M059J (cell line): ENCODE measurements around the gene CA4. TPM values are rescaled to one million over a fixed set of nuclear protein-coding genes. Genes with fewer than 3 reads are reported as not detected.
"Not testable (repeated sequence)": the region's sequence is repeated elsewhere in the genome, so short reads cannot be mapped to it uniquely, and the experiment has no call there.

Experiments
- DNase-seq: peaks from one replicate; pipeline ENCODE4 v3.0.0-alpha.2; 2012; ENCODE audit warnings: low read depth
- total RNA-seq: library from RNA; depleted of rRNA; stranded (reverse); fragments of >200 nt; shearing (Covaris generic); gene quantifications from 2 replicates; pipeline ENCODE4 v1.2.3, GENCODE V29; 2014; rRNA removed

Gene CA4
- total RNA-seq, 1 experiment from 2014 or later: not detected

- DNase-seq: no peak
These were observed 21.9 kb downstream of the CA4 start for GRCh38 chr17:60171753-60172079.

DNA sequence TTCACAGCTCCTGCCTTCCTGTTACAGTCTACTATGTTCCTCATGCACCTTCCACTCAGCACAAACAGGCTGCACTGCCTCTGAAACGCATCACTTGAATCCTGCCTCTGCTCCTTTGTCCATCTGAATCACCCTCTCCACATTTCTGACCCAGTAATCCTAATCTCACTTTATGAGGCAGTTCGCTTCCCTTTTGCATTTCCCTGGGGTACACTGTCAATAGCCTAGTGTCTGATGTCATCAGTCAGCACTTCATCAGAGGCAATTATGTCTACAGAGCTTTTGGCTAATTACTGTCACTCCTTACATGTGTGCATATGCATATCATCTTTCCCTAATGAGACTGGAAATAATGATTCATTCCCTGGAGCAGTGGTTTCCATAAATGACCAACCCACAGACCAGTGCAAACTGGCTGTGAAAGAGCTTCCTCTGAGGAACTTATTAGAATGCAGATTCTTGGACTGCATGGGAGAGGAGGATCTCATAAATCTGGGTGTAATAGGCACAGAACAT lies 23.6 kb downstream of the CA4 start:
- peak; percentile 71 for DNase-seq

DNA sequence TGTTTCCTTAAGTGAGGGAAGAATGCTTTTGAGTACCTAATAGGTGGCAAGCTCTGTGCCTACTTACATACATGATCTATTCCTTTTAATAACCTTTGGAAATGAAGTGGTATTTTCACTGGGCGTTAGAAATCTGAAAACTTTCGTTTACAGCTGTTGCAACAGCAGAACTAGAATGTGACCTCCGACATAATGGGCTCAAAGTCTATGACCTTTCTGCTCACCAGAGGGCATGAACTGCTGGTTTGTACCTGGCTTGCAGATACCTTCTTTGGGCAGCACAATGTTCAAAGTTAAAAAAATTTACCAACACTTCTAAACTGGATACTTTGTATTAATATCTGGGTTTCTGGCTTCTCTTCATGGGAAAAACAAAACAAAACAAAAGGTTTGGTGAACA lies 24.3 kb downstream of the CA4 start:
- no peak for DNase-seq

GRCh38 chr17:60174767-60175166 lies 25.0 kb downstream of the CA4 start:
- peak; percentile 22 for DNase-seq

DNA sequence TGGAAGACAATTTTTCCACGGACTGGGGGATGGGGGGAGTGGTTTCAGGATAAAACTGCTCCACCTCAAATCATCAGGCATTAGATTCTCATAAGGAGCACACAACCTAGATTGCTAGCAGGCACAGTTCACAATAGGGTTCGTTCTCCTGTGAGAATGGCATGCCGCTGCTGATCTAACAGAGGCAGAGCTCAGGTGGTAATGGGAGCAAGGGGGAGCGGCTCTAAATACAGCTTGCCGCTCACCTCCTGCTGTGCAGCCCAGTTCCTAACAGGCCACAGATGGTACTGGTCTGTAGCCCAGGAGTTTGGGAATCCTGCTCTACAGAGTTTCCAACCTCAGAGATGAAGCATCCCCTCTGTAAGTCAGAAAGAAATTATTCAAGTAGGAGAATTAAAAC lies 27.0 kb downstream of the CA4 start:
- DNase-seq: not testable (repeated sequence)

GRCh38 chr17:60178180-60178579 lies 28.4 kb downstream of the CA4 start:
- not testable (repeated sequence) for DNase-seq

DNA sequence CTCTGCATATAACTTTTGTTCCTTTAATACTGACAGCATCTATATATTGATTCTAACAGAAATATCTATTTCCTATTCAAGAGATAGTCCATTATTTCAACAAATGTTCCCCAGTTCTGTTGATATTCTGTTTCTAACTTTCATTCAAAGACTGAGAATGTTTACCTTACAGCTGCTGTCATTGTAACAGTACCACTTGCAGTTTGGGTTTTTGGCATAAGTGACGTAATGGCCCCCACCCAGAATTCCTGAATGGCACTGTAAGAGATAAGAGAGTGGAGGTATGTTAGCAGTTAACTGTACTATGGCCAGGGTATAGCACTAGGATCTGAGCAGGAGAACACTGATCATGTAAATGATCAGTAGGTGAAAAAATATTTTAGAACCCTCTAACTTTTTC lies 30.6 kb downstream of the CA4 start:
- DNase-seq: not testable (repeated sequence)

DNA sequence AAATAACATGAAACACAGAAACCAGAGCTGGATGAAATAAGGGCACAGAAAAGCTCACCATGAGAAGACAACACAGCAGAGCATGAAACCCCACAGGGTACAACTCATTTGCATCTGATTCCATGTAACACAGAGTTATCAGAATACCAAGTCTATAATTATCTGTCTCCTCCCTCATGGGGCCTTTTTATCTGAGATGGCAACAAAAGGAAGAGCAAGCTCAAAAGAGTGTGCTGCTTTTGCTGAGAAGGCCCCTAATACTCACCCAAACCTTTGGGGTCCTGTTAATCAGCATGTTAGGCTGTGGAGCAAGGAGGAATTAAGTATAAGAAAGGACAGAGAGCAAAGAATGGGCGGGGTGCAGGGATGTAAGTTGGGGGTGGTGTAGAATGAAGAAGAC lies 36.6 kb downstream of the CA4 start:
- DNase-seq: not testable (repeated sequence)

DNA sequence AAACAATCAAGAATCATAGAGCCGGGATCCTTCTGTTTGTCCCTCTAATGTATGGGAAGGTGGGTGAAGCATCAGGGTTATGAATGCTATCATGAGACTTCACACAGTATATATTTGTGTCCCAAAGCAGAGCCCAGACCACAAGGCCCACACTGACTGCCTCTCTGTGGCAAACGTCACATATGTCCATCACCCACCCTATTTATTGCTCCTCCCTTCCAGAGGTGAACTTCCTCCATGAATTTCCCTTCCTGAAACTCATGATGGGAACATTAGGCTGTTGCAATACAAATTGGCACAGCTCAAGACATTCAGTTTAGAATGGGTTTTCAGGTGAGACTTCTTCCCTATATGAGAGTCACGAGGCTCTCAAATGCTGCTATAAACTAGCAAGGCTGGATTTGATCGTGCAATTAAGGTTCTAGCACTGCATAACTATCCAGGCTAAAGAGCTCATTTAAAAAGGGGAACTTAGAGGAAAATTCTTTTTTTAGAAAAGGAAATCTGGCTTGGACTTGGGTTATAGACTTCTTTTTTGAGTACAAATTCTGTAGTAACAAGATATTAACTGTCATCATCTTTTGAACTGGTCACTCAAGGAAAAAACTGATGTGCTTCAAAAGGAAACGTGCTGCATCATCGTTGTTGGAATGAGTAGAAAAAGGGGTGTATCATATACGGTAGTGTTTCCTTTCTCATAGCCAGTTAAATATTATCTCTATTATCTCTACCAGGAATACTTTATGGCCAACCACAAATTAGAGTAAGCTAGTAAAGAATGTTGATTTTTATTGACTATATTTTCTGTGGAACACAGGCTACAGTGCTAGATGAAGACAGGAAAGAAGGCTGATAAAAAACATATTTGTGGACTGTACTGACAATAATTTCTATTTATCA lies 37.3 kb downstream of the CA4 start:
- DNase-seq: peak; percentile 70

GRCh38 chr17:60188759-60189158 lies 39.0 kb downstream of the CA4 start:
- DNase-seq: no peak

DNA sequence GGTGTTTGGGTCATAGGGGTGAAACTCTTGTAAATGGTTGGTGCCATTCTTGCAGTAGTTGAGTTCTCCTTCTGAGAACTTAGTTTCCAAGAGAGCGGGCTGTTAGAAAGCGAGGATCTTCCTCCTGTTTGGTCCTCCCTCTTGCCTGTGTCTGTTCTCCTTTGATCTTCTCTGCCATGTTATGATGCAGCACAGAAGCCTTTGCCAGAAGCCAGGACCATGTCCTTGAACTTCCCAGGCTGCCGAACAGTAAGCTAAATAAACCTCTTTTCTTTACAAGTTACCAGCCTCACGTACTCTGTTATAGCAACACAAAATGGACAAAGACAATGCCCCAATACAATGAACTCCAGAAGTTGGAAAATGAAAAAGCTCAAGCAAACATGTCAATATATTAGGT lies 40.3 kb downstream of the CA4 start:
- not testable (repeated sequence) for DNase-seq

DNA sequence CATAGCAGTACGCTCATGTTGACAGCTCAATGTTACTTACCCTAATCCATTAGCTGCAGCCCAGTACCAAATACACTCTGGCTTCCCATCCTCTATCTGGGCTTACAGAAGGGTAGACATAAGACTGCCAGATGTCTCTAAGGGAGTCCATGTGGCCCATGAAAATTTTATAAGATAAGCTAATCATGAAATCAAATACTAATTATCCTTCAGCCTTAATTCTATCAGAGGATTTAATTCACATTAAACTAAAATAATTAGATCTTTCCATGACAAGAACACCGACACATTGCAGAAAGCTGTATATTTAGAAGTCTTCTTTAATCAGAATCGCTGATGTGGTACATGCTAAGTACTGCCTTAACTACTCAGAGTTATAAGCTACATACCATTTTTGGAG lies 43.3 kb downstream of the CA4 start:
- not testable (repeated sequence) for DNase-seq

DNA sequence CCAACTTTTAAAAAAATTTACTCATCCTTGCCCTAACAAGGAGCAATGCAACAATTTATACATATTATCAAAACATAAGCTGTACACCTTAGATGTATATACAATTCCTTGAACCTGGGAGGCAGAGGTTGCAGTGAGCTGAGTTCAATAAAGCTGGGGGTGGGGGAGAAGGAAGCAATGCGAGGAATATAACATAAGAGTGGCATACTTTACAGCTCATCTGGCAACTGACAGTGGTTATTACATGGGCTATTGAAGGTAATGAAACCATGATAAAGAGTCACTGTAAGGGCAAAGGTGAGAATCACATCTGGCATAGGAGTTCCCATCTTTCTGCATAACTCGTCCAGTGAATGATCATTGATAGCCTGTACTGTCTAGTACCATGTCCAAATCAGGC lies 43.7 kb downstream of the CA4 start:
- DNase-seq: no peak

- not testable (repeated sequence) for DNase-seq
These were observed 44.4 kb downstream of the CA4 start for GRCh38 chr17:60194141-60194540.

GRCh38 chr17:60198630-60199029 lies 48.9 kb downstream of the CA4 start:
- DNase-seq: not testable (repeated sequence)

GRCh38 chr17:60205782-60206181 lies 56.0 kb downstream of the CA4 start:
- DNase-seq: not testable (repeated sequence)

DNA sequence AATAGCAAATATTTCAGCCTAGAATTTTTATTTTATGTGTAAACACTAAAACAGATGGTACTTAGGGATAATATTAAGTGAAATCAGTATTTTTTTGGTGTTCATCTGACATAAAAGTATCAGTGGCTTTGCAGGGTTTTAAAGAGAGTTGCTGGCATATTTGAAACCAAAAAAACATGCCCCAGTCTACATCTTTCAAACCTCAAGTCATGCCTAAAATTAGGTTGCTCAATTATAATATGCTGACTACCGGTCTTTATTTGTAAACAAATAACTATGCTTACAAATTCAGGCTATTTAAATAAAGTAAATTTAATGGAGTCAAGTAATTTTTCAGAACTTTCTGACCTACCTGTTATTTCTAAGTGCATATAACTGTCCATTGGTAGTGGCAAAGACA lies 58.5 kb downstream of the CA4 start:
- DNase-seq: not testable (repeated sequence)

Other genes starting within 250 kb of the CA4 start
- 21.9 and 27.1 TPM in 2 replicates for gene RNFT1, start 185.2 kb upstream of the CA4 start, total RNA-seq
- 32.2 and 35.5 TPM in 2 replicates for gene HEATR6, start 71.1 kb upstream of the CA4 start, total RNA-seq
- gene USP32, start 242.2 kb downstream of the CA4 start, total RNA-seq: 24.5 and 31.4 TPM in 2 replicates